ENCODE measurements around the gene GPR108.

GPR108 gene

DNA sequence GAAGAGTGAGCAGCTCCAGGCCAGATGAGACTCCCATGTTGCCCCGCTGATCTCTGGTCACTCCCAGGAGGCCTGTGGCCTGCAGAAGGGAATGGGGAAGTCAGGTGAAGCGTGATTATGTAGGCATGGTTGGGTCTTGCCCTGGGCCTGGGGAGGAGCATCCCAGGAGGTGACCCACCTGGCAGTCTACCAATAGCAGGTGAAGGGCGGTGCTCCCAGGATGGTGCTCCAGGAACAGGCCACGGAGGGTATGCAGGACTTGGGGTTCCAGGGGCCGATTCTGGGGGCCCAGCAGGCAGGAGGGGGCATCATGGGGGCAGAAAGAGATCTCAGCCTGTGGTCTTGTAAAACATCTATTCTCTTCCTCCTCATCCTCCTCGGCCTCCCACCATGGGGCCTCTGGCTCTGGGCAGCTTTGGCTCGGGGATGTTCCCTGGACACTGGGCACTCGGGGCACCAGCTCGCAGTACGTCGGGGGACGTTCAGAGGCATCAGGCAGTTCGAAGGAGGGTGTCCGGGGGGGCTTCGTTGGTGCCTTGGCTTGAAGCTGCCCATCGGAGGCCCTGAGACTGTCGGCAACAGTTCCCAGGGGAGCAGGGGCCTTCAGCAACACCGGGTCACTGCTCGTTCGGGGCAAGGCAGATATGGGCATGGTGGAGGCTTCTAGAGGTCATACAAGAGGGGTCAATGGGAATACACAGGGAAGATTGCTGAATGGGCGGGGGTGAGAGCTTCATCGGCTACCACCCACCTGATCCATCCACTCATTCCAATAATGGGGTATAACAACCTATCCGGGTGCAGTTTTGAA lies 17.5 kb upstream of the GPR108 start:
- TF ChIP-seq RAD21 (IDR thresholded peaks at IDR 0.05; ENCODE audit: low read depth) (no peak), CREB1 (IDR thresholded peaks at IDR 0.05; ENCODE audit: low read depth) (no peak), NFIC (IDR thresholded peaks at IDR 0.05) (no peak), EP300 (IDR thresholded peaks at IDR 0.05; ENCODE audit: borderline replicate concordance) (no peak), USF1 (IDR thresholded peaks at IDR 0.05) (no peak), EGR1 (IDR thresholded peaks at IDR 0.05) (no peak), ZBTB7A (IDR thresholded peaks at IDR 0.05; ENCODE audit: low read depth) (no peak), YY1 (IDR thresholded peaks at IDR 0.05; ENCODE audit: low read depth) (no peak), REST (IDR thresholded peaks at IDR 0.05; ENCODE audit: low read depth) (no peak), CEBPB (IDR thresholded peaks at IDR 0.05) (no peak), TAF1 (IDR thresholded peaks at IDR 0.05; ENCODE audit: low read depth) (no peak), TCF12 (IDR thresholded peaks at IDR 0.05; ENCODE audit: low read depth) (no peak), FOXM1 (IDR thresholded peaks at IDR 0.05; ENCODE audit: borderline replicate concordance, low read depth) (no peak), TEAD4 (IDR thresholded peaks at IDR 0.05) (no peak)
- TF ChIP-seq, protein P1, sequence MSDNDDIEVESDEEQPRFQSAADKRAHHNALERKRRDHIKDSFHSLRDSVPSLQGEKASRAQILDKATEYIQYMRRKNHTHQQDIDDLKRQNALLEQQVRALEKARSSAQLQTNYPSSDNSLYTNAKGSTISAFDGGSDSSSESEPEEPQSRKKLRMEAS (IDR thresholded peaks at IDR 0.05): no peak

GRCh38 chr19:6754136-6754535 lies 16.8 kb upstream of the GPR108 start:
- TF ChIP-seq NFIC (IDR thresholded peaks at IDR 0.05) (no peak), FOXM1 (IDR thresholded peaks at IDR 0.05; ENCODE audit: borderline replicate concordance, low read depth) (no peak), CEBPB (IDR thresholded peaks at IDR 0.05) (no peak), EGR1 (IDR thresholded peaks at IDR 0.05) (no peak), ZBTB7A (IDR thresholded peaks at IDR 0.05; ENCODE audit: low read depth) (no peak), USF1 (IDR thresholded peaks at IDR 0.05) (no peak), CREB1 (IDR thresholded peaks at IDR 0.05; ENCODE audit: low read depth) (no peak), EP300 (IDR thresholded peaks at IDR 0.05; ENCODE audit: borderline replicate concordance) (no peak)

DNA sequence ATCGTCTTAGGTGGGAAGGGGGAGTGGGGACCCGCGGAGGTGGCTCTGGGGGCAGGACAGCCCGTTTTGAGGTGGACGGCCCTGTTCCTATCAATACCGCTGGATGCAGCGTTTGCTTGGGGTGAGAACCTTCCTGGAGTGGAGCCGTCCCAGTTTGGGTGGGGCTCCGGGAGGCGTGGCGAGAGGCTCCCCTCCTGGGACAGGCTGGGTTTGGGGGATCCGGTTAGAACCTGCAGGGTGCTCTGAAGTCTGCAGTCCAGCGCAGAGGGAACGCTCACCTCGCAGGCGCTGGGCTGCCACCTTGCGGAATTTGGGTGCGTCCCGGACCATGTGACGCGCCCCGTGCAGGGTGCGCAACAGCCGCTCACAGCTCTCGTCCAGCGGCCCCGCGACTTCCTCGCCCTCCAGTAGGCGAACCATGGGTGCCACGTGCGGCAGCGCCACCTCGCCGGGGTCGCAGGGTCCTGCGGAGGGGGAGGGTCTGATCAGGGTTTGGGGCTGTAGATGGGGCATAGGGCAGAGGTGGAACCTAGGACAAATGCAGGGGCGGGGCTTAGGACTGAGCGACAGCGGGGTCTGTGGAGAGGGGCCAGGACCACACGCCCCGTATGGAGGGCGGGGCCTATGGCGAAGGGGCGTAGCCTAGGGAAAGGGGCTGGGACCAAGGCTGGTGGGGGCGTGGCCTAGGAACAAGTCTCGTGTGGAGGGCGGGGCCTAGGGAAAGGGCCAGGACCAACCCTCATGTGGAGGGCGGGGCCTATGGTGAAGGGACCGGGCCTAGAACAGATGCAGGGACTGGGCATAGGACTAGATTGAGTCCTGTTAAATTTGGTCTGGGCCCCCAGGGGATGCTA lies 16.0 kb upstream of the GPR108 start:
- TF ChIP-seq YY1 (IDR thresholded peaks at IDR 0.05; ENCODE audit: low read depth) (no peak), CEBPB (IDR thresholded peaks at IDR 0.05) (no peak), FOXM1 (IDR thresholded peaks at IDR 0.05; ENCODE audit: borderline replicate concordance, low read depth) (no peak), USF1 (IDR thresholded peaks at IDR 0.05) (peak; percentile 28), ZBTB7A (IDR thresholded peaks at IDR 0.05; ENCODE audit: low read depth) (no peak), TCF12 (IDR thresholded peaks at IDR 0.05; ENCODE audit: low read depth) (no peak)

DNA sequence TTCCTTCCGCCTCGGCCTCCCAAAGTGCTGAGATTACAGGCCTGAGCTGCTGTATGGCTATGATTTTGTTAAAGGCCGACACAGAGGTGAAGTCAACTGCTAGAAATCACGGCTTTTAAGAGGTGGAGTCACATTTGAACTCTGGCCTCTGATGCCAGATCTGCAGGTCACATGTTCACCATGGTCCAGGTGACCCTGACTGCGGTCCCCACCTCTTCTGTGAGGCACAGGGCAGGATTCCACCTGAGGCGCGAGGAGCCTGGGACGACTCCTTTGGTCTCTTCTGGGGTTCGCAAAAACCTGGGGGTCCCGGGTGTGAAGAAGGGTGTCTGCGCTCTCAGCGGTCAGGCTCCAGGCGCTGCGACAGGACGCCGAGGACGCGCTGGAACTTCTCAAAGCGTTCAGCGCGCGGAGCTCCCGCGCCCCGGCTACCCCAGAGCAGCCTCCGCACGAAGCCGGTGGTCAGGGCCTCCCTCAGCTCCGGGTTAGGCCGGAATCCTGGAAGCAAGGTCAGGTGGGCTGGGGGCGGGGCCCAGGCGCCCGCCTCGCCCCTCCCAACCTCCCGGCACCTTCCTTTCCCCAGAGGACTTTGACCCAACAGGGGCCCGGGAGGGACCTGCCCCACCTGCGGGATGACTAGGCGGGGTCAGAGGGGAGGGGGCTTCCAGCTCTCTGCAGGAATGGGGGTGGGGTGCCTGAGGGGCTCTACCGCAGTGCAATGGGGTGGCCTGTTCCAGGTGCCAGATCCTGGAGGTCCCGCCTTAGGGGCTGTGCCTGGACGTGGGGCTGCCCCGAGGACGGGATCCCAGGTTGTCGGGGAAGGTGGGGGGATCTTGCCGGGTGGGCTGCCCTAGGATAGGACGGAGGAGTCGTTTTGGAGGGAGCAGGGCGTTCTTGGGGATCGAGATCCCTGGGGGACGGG lies 15.1 kb upstream of the GPR108 start:
- TF ChIP-seq EGR1 (IDR thresholded peaks at IDR 0.05): no peak
- no peak for TF ChIP-seq REST (IDR thresholded peaks at IDR 0.05; ENCODE audit: low read depth)
- no peak for TF ChIP-seq EP300 (IDR thresholded peaks at IDR 0.05; ENCODE audit: borderline replicate concordance)
- TF ChIP-seq NFIC (IDR thresholded peaks at IDR 0.05): no peak
- no peak for TF ChIP-seq TCF12 (IDR thresholded peaks at IDR 0.05; ENCODE audit: low read depth)
- no peak for TF ChIP-seq ZBTB7A (IDR thresholded peaks at IDR 0.05; ENCODE audit: low read depth)
- TF ChIP-seq FOXM1 (IDR thresholded peaks at IDR 0.05; ENCODE audit: borderline replicate concordance, low read depth): no peak
- no peak for TF ChIP-seq YY1 (IDR thresholded peaks at IDR 0.05; ENCODE audit: low read depth)
- no peak for TF ChIP-seq CEBPB (IDR thresholded peaks at IDR 0.05)
- no peak for TF ChIP-seq CREB1 (IDR thresholded peaks at IDR 0.05; ENCODE audit: low read depth)
- TF ChIP-seq USF1 (IDR thresholded peaks at IDR 0.05): no peak
- TF ChIP-seq, protein P1 (IDR thresholded peaks at IDR 0.05): no peak
- no peak for TF ChIP-seq TAF1 (IDR thresholded peaks at IDR 0.05; ENCODE audit: low read depth)
- no peak for TF ChIP-seq RAD21 (IDR thresholded peaks at IDR 0.05; ENCODE audit: low read depth)
- TF ChIP-seq TEAD4 (IDR thresholded peaks at IDR 0.05): no peak
